Keratinocyte (primary cell): ENCODE results near the gene ODAD4. TPM values are rescaled to one million over a fixed set of nuclear protein-coding genes. Genes with fewer than 3 reads are reported as not detected.

Source experiments
- DNase-seq: peaks from one replicate; pipeline ENCODE4 v3.0.0-alpha.2; 2011; ENCODE audit warnings: low read depth, missing footprints, low spot score
- FAIRE-seq: peaks from 2 replicates; lab custom pipeline; 2011; peaks lifted over from hg19 to GRCh38; lab: Jason Lieb, UNC
- H2AFZ ChIP-seq: 2 replicates; pipeline ENCODE4 v1.6.0; 2012; ENCODE audit warnings: low read length, control low read depth, inconsistent platforms; ENCODE audit not compliant: control insufficient read depth
- H3K27ac ChIP-seq: 2 replicates; pipeline ENCODE4 v1.5.1; 2011; ENCODE audit warnings: low read length; ENCODE audit not compliant: control insufficient read depth, insufficient read depth
- H3K27me3 ChIP-seq: 3 replicates; pipeline ENCODE4 v1.6.0; 2011; ENCODE audit warnings: low read length; ENCODE audit not compliant: control insufficient read depth, insufficient read depth; ENCODE audit errors: extremely low read depth
- H3K36me3 ChIP-seq, 2 experiments: 2 replicates in 1 of 2; 3 replicates in 1 of 2; pipeline ENCODE4 v1.5.1; 2011; ENCODE audit warnings: low read length in 2 of 2, mild to moderate bottlenecking in 1 of 2; ENCODE audit not compliant: control insufficient read depth in 2 of 2, insufficient read depth in 2 of 2; ENCODE audit errors: extremely low read depth in 1 of 2
- H3K4me1 ChIP-seq: 3 replicates; pipeline ENCODE4 v1.5.1; 2011; ENCODE audit warnings: low read length; ENCODE audit not compliant: control insufficient read depth, insufficient read depth; ENCODE audit errors: extremely low read depth
- H3K4me2 ChIP-seq: 3 replicates; pipeline ENCODE4 v1.6.0; 2011; ENCODE audit warnings: low read depth, low read length; ENCODE audit not compliant: control insufficient read depth, insufficient read depth; ENCODE audit errors: extremely low read depth
- H3K4me3 ChIP-seq, 3 experiments: fragments of 200-600 bp in 1 of 3; sonication (generic) in 1 of 3; 2 replicates in 2 of 3; 3 replicates in 1 of 3; pipeline ENCODE4 v1.5.1; 2011 to 2016; ENCODE audit warnings: low read length in 3 of 3, mild to moderate bottlenecking in 3 of 3, control low read depth in 2 of 3, inconsistent platforms in 1 of 3, low read depth in 1 of 3, mixed read lengths in 1 of 3, mixed run types in 1 of 3, moderate library complexity in 1 of 3; ENCODE audit not compliant: control insufficient read depth in 2 of 3, insufficient read depth in 2 of 3; ENCODE audit errors: extremely low read depth in 1 of 3
- H3K79me2 ChIP-seq: 2 replicates; pipeline ENCODE4 v1.6.0; 2012; ENCODE audit warnings: low read length; ENCODE audit not compliant: control insufficient read depth, insufficient read depth
- H3K9ac ChIP-seq: 3 replicates; pipeline ENCODE4 v1.6.0; 2011; ENCODE audit warnings: low read length; ENCODE audit not compliant: control insufficient read depth, insufficient read depth; ENCODE audit errors: extremely low read depth
- H3K9me1 ChIP-seq: 3 replicates; pipeline ENCODE4 v1.6.0; 2011; ENCODE audit warnings: low read length; ENCODE audit not compliant: control insufficient read depth, insufficient read depth; ENCODE audit errors: extremely low read depth
- H3K9me3 ChIP-seq: 2 replicates; pipeline ENCODE4 v1.5.1; 2012; ENCODE audit warnings: low read depth, low read length; ENCODE audit not compliant: control insufficient read depth
- H4K20me1 ChIP-seq: 3 replicates; pipeline ENCODE4 v1.6.0; 2011; ENCODE audit warnings: low read length; ENCODE audit not compliant: control insufficient read depth, insufficient read depth; ENCODE audit errors: extremely low read depth
- CTCF ChIP-seq, 3 experiments: IDR thresholded peaks in 1 of 3; conservative IDR thresholded peaks in 1 of 3; optimal IDR thresholded peaks in 1 of 3; 2 replicates in 2 of 3; 3 replicates in 1 of 3; pipeline versions ENCODE3 to v1.5.1; 2011; ENCODE audit warnings: low read length in 3 of 3, mild to moderate bottlenecking in 3 of 3, moderate library complexity in 2 of 3, control low read depth in 1 of 3, inconsistent platforms in 1 of 3; ENCODE audit not compliant: insufficient read depth in 2 of 3; ENCODE audit errors: extremely low read depth in 1 of 3
- EZH2 ChIP-seq: IDR thresholded peaks from one replicate; pipeline ENCODE4 v1.6.1; 2012; ENCODE audit warnings: inconsistent platforms, mild to moderate bottlenecking, low read length, moderate library complexity
- dilution Hi-C: fragments of 300-500 bp; cut with MboI; formaldehyde crosslinking; loops from one replicate; pipeline ENCODE4 v1.7.0; 2020; ENCODE audit warnings: low sequenced_read_pairs; ENCODE audit not compliant: extremely low pct_ligation_motif_present
- polyA plus RNA-seq, 5 experiments: library from polyadenylated mRNA; depleted of rRNA in 3 of 5; stranded (reverse) in 3 of 5; stranded (forward) in 1 of 5; unstranded in 1 of 5; fragments of >200 nt; gene quantifications; 1 replicate in 1 of 5; 2 replicates in 3 of 5; 3 replicates in 1 of 5; pipeline versions ENCODE4 v1.2.1 to v1.2.3, GENCODE V29; 2011 to 2012; ENCODE audit warnings: missing spikeins in 2 of 5, low read depth in 1 of 5, low replicate concordance in 1 of 5

Gene ODAD4
- polyA plus RNA-seq, 1 donor (not counting 4 experiments of a cell fraction or from before 2014, with no cell fraction given), result 0.20 TPM

- Histone ChIP-seq H2AFZ (no peak overlapping the region), H3K9me1 (no peaks in the 10 kb centered on the region), H3K27me3 (peaks cover 3% of the 10 kb centered on the region), H3K4me1 (no peaks in the 10 kb centered on the region), H4K20me1 (no peaks in the 10 kb centered on the region), H3K27ac (no peak overlapping the region), H3K9ac (no peak overlapping the region), H3K9me3 (no peaks in the 10 kb centered on the region), H3K79me2 (no peaks in the 10 kb centered on the region), H3K36me3 (no peaks in the 10 kb centered on the region), H3K4me3 (no peak overlapping the region), H3K4me2 (no peak overlapping the region)
- TF ChIP-seq EZH2 (no peak), CTCF (optimal IDR thresholded peaks at IDR 0.05 in 1 of 3, IDR thresholded peaks at IDR 0.05 in 1 of 3, conservative IDR thresholded peaks at IDR 0.05 in 1 of 3; ENCODE audit: extremely low read depth in 1 of 3, insufficient read depth in 2 of 3, low read length in 3 of 3) (no peak)
- no peak for DNase-seq
- dilution Hi-C loops, result no loop called here
- no peak for FAIRE-seq
These were observed 9.3 kb downstream of the ODAD4 start for GRCh38 chr17:41939693-41940090.

GRCh38 chr17:41941168-41941567 is 10.8 kb downstream of the ODAD4 start:
- H2AFZ ChIP-seq, result no peak overlapping the region
- no peak overlapping the region for H3K27ac ChIP-seq
- H3K9ac ChIP-seq, result no peak overlapping the region
- H3K9me3 ChIP-seq, result no peaks in the 10 kb centered on the region
- H4K20me1 ChIP-seq, result no peaks in the 10 kb centered on the region
- FAIRE-seq, result no peak
- H3K9me1 ChIP-seq, result no peaks in the 10 kb centered on the region
- DNase-seq, result no peak
- no peaks in the 10 kb centered on the region for H3K36me3 ChIP-seq
- dilution Hi-C loops, result no loop called here
- no peaks in the 10 kb centered on the region for H3K4me1 ChIP-seq
- H3K27me3 ChIP-seq, result peaks cover 3% of the 10 kb centered on the region
- H3K79me2 ChIP-seq, result no peaks in the 10 kb centered on the region
- no peak overlapping the region for H3K4me3 ChIP-seq
- H3K4me2 ChIP-seq, result no peak overlapping the region
- TF ChIP-seq EZH2 (no peak), CTCF (optimal IDR thresholded peaks at IDR 0.05 in 1 of 3, IDR thresholded peaks at IDR 0.05 in 1 of 3, conservative IDR thresholded peaks at IDR 0.05 in 1 of 3; ENCODE audit: extremely low read depth in 1 of 3, insufficient read depth in 2 of 3, low read length in 3 of 3) (no peak)
